ENCODE results near the gene ATP2C2. TPM values are rescaled to one million over a fixed set of nuclear protein-coding genes. Genes with fewer than 3 reads are reported as not detected.

The ATP2C2 gene
- polyA plus RNA-seq, 1 donor (not counting 4 experiments of a cell fraction or from before 2014, with no cell fraction given) = 0.96 TPM

GRCh38 chr16:84383106-84383505 is 14.8 kb downstream of the ATP2C2 start:
- Histone ChIP-seq H3K4me3 (ENCODE audit: control insufficient read depth in 2 of 3, extremely low read depth in 1 of 3, insufficient read depth in 2 of 3, low read depth in 1 of 3, low read length in 3 of 3) (no peak overlapping the region), H3K79me2 (ENCODE audit: control insufficient read depth, insufficient read depth, low read length) (no peaks in the 10 kb centered on the region), H3K9me1 (ENCODE audit: control insufficient read depth, extremely low read depth, insufficient read depth, low read length) (no peaks in the 10 kb centered on the region), H3K27ac (ENCODE audit: control insufficient read depth, insufficient read depth, low read length) (no peak overlapping the region), H3K9ac (ENCODE audit: control insufficient read depth, extremely low read depth, insufficient read depth, low read length) (no peak overlapping the region), H3K4me2 (ENCODE audit: control insufficient read depth, extremely low read depth, insufficient read depth, low read depth, low read length) (no peak overlapping the region), H3K27me3 (ENCODE audit: control insufficient read depth, extremely low read depth, insufficient read depth, low read length) (no peaks in the 10 kb centered on the region), H4K20me1 (ENCODE audit: control insufficient read depth, extremely low read depth, insufficient read depth, low read length) (no peaks in the 10 kb centered on the region), H3K4me1 (ENCODE audit: control insufficient read depth, extremely low read depth, insufficient read depth, low read length) (peaks cover 4% of the 10 kb centered on the region), H2AFZ (ENCODE audit: control insufficient read depth, low read length) (no peak overlapping the region), H3K9me3 (ENCODE audit: control insufficient read depth, low read depth, low read length) (no peaks in the 10 kb centered on the region), H3K36me3 (ENCODE audit: control insufficient read depth in 2 of 2, extremely low read depth in 1 of 2, insufficient read depth in 2 of 2, low read length in 2 of 2) (no peaks in the 10 kb centered on the region)
- dilution Hi-C loops (cut with MboI; ENCODE audit: extremely low pct_ligation_motif_present, low sequenced_read_pairs) = no loop called here
- TF ChIP-seq CTCF (optimal IDR thresholded peaks at IDR 0.05 in 1 of 3, IDR thresholded peaks at IDR 0.05 in 1 of 3, conservative IDR thresholded peaks at IDR 0.05 in 1 of 3; ENCODE audit: extremely low read depth in 1 of 3, insufficient read depth in 2 of 3, low read length in 3 of 3) = no peak
- TF ChIP-seq EZH2 (IDR thresholded peaks at IDR 0.05; ENCODE audit: low read length) = no peak
- no peak for FAIRE-seq
- DNase-seq (ENCODE audit: low read depth, low spot score) = no peak

GRCh38 chr16:84386047-84386446 is 17.7 kb downstream of the ATP2C2 start:
- Histone ChIP-seq H2AFZ (ENCODE audit: control insufficient read depth, low read length) (no peak overlapping the region), H3K4me3 (ENCODE audit: control insufficient read depth in 2 of 3, extremely low read depth in 1 of 3, insufficient read depth in 2 of 3, low read depth in 1 of 3, low read length in 3 of 3) (no peak overlapping the region), H3K36me3 (ENCODE audit: control insufficient read depth in 2 of 2, extremely low read depth in 1 of 2, insufficient read depth in 2 of 2, low read length in 2 of 2) (no peaks in the 10 kb centered on the region), H3K9ac (ENCODE audit: control insufficient read depth, extremely low read depth, insufficient read depth, low read length) (no peak overlapping the region), H3K4me2 (ENCODE audit: control insufficient read depth, extremely low read depth, insufficient read depth, low read depth, low read length) (no peak overlapping the region), H3K9me1 (ENCODE audit: control insufficient read depth, extremely low read depth, insufficient read depth, low read length) (no peaks in the 10 kb centered on the region), H3K4me1 (ENCODE audit: control insufficient read depth, extremely low read depth, insufficient read depth, low read length) (peaks cover under 1% of the 10 kb centered on the region), H3K9me3 (ENCODE audit: control insufficient read depth, low read depth, low read length) (no peaks in the 10 kb centered on the region), H3K79me2 (ENCODE audit: control insufficient read depth, insufficient read depth, low read length) (no peaks in the 10 kb centered on the region), H3K27ac (ENCODE audit: control insufficient read depth, insufficient read depth, low read length) (no peak overlapping the region), H4K20me1 (ENCODE audit: control insufficient read depth, extremely low read depth, insufficient read depth, low read length) (no peaks in the 10 kb centered on the region), H3K27me3 (ENCODE audit: control insufficient read depth, extremely low read depth, insufficient read depth, low read length) (no peaks in the 10 kb centered on the region)
- no peak for FAIRE-seq
- dilution Hi-C loops (cut with MboI; ENCODE audit: extremely low pct_ligation_motif_present, low sequenced_read_pairs) = no loop called here
- TF ChIP-seq EZH2 (IDR thresholded peaks at IDR 0.05; ENCODE audit: low read length) = no peak
- no peak for TF ChIP-seq CTCF (optimal IDR thresholded peaks at IDR 0.05 in 1 of 3, IDR thresholded peaks at IDR 0.05 in 1 of 3, conservative IDR thresholded peaks at IDR 0.05 in 1 of 3; ENCODE audit: extremely low read depth in 1 of 3, insufficient read depth in 2 of 3, low read length in 3 of 3)
- DNase-seq (ENCODE audit: low read depth, low spot score) = no peak
